Body of pancreas (tissue), 4 donors: ENCODE measurements around the gene FBXO21.

ENCODE experiments used
- CTCF ChIP-seq, 7 experiments: fragments of 450-650 bp in 4 of 7; fragments of 200-600 bp in 3 of 7; sonication (generic) in 3 of 7; IDR thresholded peaks; one replicate each; pipeline ENCODE4 v1.5.1; 2016 to 2019; ENCODE audit warnings: antibody characterized with exemption in 7 of 7
- POLR2A ChIP-seq, 3 donors: fragments of 450-650 bp; IDR thresholded peaks; one replicate each; pipeline ENCODE4 v1.6.1; 2016; ENCODE audit warnings: antibody characterized with exemption in 3 of 3, mild to moderate bottlenecking in 2 of 3

DNA sequence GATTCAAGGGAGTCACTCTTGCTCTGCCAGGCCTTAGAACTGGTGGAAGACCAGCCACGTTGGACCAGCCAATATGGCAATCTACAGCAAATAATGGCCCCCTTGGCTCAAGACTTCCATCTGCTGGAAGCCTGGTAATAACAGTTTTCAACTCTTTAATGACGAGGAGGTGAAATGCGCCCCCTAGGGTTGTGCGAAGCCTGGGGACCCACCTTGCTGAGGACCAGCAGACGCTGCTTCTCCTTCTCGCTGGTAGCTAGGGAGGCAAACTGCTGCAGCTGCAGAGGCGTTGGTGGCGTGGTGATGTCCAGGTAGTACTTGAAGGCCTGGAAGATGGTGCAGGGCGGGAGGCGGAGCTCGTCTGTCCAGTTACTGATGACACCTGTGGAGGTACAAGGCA is 41.5 kb upstream of the FBXO21 start:
- TF ChIP-seq POLR2A (IDR thresholded peaks at IDR 0.05) (no peak), CTCF (IDR thresholded peaks at IDR 0.05) (no peak)
